HG03354 (cell line): Measurements from ENCODE around the gene CREB5.
"Not testable (repeated sequence)": the region's sequence is repeated elsewhere in the genome, so short reads cannot be mapped to it uniquely, and the experiment has no call there.

ENCODE experiments used
- ATAC-seq: cut with Tn5 transposase; IDR thresholded peaks from one replicate; pipeline ENCODE4 v1.9.1; 2021; ENCODE audit warnings: mild to moderate bottlenecking; ENCODE audit not compliant: unreplicated experiment, poor library complexity, severe bottlenecking

The CREB5 gene

DNA sequence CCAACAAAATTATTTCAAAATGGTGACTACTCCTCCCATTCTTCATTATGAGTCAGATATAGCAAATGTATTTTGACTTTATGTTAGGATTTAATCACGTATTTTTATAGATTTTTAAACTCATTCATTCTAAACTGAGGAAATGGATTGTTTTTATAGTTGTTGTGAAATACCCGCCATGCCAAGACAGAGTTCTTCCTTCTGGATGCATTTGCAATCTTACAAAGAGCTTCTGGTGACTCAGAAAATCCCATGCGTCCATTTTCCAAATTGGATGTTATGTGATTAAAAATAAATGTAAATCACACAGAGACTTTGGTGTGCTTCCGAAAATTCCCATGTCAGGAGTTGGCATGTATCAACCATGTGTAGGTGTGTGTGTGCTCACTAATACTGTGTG is 366.5 kb downstream of the CREB5 start:
- ATAC-seq, result no peak

DNA sequence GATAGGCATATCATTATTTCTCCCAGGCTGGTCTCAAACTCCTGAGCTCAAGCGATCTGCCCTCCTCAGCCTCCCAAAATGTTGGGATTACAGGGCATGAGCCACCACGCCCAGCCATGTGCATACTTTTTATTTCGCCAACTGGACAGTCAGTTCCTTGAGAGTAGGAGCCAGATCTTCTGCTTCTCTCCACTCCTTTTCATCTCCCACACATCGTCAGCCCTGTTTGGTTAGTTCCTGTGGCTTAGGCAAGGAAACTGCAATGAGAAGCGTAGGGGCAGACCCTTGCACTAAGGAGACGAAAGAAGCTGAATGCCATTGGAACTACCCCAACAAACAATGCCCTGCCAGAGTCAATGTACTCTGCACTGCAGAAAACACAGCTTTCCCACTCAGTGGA is 367.6 kb downstream of the CREB5 start:
- no peak for ATAC-seq

GRCh38 chr7:28782362-28782761 is 370.0 kb downstream of the CREB5 start:
- no peak for ATAC-seq

GRCh38 chr7:28784171-28784902 is 372.0 kb downstream of the CREB5 start:
- ATAC-seq, result no peak

DNA sequence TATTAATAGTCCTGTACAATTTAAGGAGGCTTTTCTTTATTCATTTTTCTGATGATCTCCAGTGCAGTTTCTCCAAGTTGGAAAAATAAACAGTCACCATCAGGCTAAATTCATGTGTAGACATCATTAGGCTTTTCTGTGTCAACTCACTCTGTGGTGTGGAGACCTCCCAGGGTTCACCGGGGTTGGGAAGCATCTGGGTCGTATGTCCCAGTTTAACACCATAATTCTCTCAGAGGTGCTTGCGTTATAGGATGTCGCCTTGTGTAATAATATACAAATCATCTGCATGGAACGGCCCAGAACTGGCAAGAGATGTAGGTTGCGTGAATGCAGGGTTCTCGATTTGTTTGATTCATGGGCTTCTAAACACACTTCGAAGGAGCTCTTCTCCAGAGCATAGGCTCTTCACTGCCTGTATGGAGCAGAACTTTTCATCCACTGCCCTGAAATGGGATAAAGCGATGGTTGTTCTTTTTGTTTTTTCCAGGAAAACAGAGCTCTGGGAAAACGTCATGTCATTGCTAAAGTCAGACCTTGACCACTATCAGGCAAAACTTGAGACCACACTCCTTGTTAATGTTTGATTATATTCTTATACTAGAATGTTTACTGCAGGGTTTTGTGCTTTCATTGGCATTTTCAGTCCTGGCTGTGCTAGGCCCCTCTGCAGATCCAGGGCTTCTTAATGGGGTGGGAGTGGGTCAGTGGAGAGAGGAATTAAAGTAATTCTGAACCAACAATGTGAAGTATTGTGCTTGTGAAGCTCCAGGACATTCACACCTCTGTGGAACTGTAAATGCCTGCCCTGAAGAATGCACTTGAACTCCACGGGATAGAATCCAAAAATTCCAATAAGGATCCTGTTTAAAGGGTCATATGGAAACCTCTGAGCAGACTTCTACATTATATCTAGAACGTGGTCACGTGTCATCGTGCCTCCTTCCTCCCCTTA is 373.0 kb downstream of the CREB5 start:
- ATAC-seq, result no peak

GRCh38 chr7:28786156-28786555 is 373.8 kb downstream of the CREB5 start:
- not testable (repeated sequence) for ATAC-seq

GRCh38 chr7:28787106-28787505 is 374.8 kb downstream of the CREB5 start:
- ATAC-seq, result no peak

DNA sequence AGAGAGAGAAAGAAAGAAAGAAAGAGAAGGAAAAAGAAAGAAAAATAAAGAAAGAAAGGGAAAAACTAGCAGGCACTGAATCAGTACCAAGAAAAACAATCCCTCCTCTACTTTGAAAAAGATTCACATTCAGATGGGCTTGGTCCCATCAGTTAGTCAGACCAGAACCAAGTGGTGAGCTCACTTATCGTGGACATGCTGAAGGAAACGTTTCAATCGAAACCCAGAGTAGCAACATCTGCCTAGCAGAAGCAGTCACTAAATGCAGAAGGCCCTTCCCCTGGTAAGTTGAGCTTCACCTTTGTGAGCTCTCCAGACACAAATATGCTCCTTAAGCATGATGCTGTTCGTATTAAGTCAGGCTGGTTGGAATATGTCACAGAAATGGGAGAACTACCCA is 378.1 kb downstream of the CREB5 start:
- no peak for ATAC-seq

GRCh38 chr7:28792858-28793257 is 380.5 kb downstream of the CREB5 start:
- ATAC-seq, result no peak

GRCh38 chr7:28793381-28794085 is 381.2 kb downstream of the CREB5 start:
- no peak for ATAC-seq

GRCh38 chr7:28798274-28798673 is 386.0 kb downstream of the CREB5 start:
- ATAC-seq, result no peak

GRCh38 chr7:28799619-28800018 is 387.3 kb downstream of the CREB5 start:
- ATAC-seq, result no peak

DNA sequence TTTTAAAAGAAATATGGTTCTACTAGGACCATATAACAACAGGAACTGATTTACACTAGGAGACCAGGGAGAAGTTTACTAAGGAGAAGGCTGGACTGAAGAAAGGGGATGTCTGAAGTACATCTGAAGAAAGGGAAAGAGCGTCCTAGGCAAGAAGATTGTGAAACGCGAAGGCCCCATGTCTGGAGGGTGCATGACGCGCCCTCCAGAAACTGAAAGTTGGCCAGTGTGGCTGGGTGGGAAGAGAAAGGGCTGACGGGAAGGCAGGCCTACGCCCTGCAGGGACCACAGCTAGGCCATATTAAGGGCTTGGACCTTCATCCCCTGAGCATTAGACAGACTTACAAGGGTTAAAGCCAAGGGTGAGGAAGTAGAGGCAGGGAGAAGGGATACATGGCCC is 387.8 kb downstream of the CREB5 start:
- no peak for ATAC-seq

DNA sequence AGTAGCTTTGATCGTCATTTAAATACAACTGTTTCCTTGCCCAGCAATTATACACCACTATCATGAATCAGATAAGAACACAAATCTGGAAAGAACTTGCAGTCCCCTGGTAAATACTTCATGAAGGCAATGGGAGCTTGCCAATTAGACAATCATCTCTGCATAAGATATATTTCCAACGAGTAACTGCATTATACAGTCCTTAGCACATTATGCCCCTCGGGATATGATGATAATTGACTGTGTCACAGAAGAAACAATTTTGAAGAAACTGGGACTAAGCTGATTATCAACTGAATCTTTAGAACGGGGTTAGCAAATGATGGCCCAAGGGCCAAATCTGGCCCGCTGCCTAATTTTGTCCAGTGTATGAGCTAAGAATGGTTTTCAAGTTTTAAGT is 390.1 kb downstream of the CREB5 start:
- no peak for ATAC-seq

GRCh38 chr7:28804157-28804556 is 391.8 kb downstream of the CREB5 start:
- no peak for ATAC-seq

DNA sequence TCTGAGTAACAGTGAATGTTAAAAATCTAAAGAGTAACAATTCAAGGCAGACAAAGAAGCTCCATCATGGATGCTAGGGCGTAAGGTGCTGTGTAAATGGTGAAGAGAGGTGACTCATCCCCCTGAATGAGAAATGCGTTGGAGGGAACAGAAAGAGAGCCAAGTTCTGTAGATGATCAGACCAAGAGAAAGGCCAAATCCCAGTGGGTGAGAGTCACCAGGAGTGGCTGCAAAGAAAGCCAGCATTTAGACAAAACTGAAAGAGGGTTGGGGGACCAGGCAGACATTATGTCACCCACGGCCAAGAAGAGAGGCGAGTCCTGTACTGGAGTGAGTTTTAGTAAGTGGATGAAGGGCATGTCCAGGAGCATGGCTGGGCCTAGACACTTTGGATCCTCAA is 392.7 kb downstream of the CREB5 start:
- no peak for ATAC-seq

DNA sequence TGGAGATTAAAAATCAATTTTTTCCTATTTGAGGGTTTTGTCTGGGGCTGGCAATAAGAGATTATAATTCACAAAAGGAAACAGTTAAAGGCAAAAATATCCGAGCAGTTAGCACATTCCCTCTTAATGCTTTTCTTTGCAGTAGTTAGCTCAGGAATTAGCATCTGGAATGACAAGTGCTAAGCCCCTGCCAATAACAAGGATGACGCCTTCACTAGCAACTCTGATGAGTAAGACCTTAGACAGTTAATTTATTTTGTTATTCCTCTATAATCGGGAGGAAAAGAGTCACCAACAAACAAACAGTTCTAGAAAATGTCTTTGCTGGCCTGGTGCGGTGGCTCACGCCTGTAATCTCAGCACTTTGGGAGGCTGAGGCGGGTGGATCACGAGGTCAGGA is 394.5 kb downstream of the CREB5 start:
- no peak for ATAC-seq

DNA sequence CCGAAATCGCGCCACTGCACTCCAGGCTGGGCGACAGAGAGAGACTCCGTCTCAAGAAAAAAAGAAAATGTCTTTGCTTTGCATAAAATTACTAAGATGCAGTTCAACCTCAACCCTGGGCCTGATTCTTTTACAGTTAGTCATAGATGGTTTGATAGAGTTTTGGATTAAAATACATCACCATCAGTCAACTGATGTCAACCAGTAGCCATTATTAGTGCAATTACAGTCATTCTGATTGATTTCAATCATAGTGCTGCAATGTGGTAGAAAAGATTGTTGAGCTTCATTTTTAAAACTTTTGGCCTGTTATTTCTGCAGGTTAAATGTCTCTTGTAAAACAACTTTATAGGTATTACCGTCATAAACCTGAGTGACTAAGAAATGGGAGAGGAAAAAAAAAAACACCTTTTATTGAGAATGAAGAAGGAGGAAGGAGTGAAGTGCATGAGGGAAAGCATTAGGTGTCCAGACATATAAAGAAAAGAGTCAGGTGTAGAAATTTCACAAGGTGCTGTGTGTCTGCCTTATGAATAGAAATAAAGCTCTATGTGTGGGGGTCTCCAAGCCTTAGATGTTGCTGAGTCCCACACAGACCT is 395.2 kb downstream of the CREB5 start:
- no peak for ATAC-seq

DNA sequence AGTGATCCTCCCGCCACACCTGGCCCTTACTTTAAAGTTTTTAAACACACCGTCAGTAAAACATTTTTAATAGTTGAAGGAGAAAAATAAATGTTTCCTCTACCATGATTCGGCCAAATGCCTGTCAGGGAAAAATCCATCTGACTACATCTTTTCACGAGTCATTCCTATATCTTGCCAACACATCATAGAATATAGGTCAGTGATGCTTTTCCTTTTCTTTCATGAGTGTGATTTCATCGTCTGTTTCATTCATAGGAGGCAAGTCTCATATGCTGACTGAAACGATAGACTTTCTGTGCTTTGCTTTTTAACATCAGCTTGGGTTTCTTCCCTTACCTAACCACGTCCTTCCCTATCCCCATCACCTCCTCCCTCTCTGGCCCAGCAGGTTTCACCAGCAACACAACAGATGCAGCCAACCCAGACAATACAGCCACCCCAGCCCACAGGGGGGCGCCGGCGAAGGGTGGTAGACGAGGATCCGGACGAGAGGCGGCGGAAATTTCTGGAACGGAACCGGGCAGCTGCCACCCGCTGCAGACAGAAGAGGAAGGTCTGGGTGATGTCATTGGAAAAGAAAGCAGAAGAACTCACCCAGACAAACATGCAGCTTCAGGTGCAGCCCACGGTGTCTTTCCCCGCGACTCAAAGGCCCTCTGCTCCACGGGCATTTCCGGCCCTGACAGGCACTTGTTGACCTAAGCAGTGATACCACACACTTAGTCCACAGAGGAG is 396.6 kb downstream of the CREB5 start:
- no peak for ATAC-seq
